Measurements from ENCODE around the gene COX7A2. TPM values are rescaled to one million over a fixed set of nuclear protein-coding genes. Genes with fewer than 3 reads are reported as not detected.

COX7A2 gene
- total RNA-seq, 1 experiment from 2014 or later: 451 TPM

GRCh38 chr6:75224303-75224926 lies 19.2 kb downstream of the COX7A2 start:
- H3K4me3 ChIP-seq (ENCODE audit: low read depth, low read length, poor library complexity, severe bottlenecking): no peak overlapping the region
- DNase-seq (ENCODE audit: low spot score): no peak
- TF ChIP-seq EZH2 (IDR thresholded peaks at IDR 0.05; ENCODE audit: borderline replicate concordance, low read depth, low read length, poor library complexity, severe bottlenecking) (no peak), CTCF (conservative IDR thresholded peaks at IDR 0.05; ENCODE audit: low read depth, low read length) (no peak)
- POLR2A ChIA-PET (ENCODE audit: low non-redundant PET): no interaction called here
- H3K9me3 ChIP-seq (ENCODE audit: low read depth, low read length, poor library complexity, severe bottlenecking): no peaks in the 10 kb centered on the region
- CTCF ChIA-PET: no interaction called here
- no peak overlapping the region for H3K27ac ChIP-seq (ENCODE audit: low read depth, low read length, poor library complexity, severe bottlenecking)
- BruUV-seq (replicated peaks): no TSS peak
- H3K27me3 ChIP-seq (replicated peaks; ENCODE audit: insufficient read depth, low read depth, low read length, poor library complexity): no peaks in the 10 kb centered on the region
- H3K36me3 ChIP-seq (ENCODE audit: insufficient read depth, low read length, poor library complexity, severe bottlenecking): no peaks in the 10 kb centered on the region
- intact Hi-C loops (cut with micrococcal nuclease; ENCODE audit: unreplicated experiment): no loop called here
- no peaks in the 10 kb centered on the region for H3K4me1 ChIP-seq (ENCODE audit: insufficient read depth, low read length, poor library complexity, severe bottlenecking)

DNA sequence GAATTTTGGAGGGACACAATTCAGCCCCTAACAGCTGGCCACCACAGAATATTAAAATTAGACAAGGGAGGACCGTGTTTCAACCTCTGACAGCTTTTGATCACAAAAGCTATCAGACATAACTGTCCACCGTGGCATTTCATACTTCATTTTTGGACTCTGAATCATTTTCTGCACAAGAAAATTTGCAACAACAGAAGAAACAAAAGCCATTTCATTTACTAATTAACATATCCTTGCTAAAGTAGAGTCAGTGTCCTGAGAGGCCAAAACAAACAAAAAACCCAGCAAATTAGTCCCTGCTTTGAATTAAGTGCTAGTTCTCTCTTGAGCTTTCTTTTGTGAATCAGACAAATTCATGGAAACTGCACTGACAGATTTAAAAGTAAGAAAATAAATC lies 20.2 kb downstream of the COX7A2 start:
- intact Hi-C loops (cut with micrococcal nuclease; ENCODE audit: unreplicated experiment): no loop called here
- no peak for TF ChIP-seq EZH2 (IDR thresholded peaks at IDR 0.05; ENCODE audit: borderline replicate concordance, low read depth, low read length, poor library complexity, severe bottlenecking)
- CTCF ChIA-PET: no interaction called here

DNA sequence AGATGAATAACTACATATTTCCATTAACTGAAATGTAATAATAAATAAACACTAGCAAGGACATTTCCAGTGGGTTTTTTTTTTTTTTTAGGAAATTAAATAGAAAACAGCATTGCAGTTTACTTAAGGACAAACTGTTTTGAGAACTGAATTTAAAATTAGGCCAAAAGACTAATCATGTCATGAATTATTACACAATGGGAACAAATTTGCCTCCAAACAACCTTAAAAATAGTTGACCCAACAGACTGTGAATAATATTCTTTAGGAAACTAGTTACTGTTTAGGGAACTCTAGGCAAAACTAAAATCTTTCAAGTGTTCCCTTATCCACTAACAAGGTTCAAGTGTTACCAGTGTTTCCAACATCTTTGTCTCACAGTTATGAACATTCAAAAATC lies 21.3 kb downstream of the COX7A2 start:
- Histone ChIP-seq H3K4me3 (ENCODE audit: low read depth, low read length, poor library complexity, severe bottlenecking) (no peak overlapping the region), H3K27ac (ENCODE audit: low read depth, low read length, poor library complexity, severe bottlenecking) (no peak overlapping the region), H3K9me3 (ENCODE audit: low read depth, low read length, poor library complexity, severe bottlenecking) (no peaks in the 10 kb centered on the region), H3K4me1 (ENCODE audit: insufficient read depth, low read length, poor library complexity, severe bottlenecking) (no peaks in the 10 kb centered on the region), H3K27me3 (replicated peaks; ENCODE audit: insufficient read depth, low read depth, low read length, poor library complexity) (no peaks in the 10 kb centered on the region), H3K36me3 (ENCODE audit: insufficient read depth, low read length, poor library complexity, severe bottlenecking) (no peaks in the 10 kb centered on the region)
- POLR2A ChIA-PET (ENCODE audit: low non-redundant PET): no interaction called here
- no peak for DNase-seq (ENCODE audit: low spot score)
- CTCF ChIA-PET: no interaction called here
- no TSS peak for BruUV-seq (replicated peaks)
- no peak for TF ChIP-seq CTCF (conservative IDR thresholded peaks at IDR 0.05; ENCODE audit: low read depth, low read length)
- TF ChIP-seq EZH2 (IDR thresholded peaks at IDR 0.05; ENCODE audit: borderline replicate concordance, low read depth, low read length, poor library complexity, severe bottlenecking): no peak
- intact Hi-C loops (cut with micrococcal nuclease; ENCODE audit: unreplicated experiment): no loop called here

More for the DNA sequence above, 20.2 kb downstream of the COX7A2 start:
- H3K9me3 ChIP-seq (ENCODE audit: low read depth, low read length, poor library complexity, severe bottlenecking): no peaks in the 10 kb centered on the region
- no peak overlapping the region for H3K4me3 ChIP-seq (ENCODE audit: low read depth, low read length, poor library complexity, severe bottlenecking)
- no peaks in the 10 kb centered on the region for H3K4me1 ChIP-seq (ENCODE audit: insufficient read depth, low read length, poor library complexity, severe bottlenecking)
- no peak for DNase-seq (ENCODE audit: low spot score)
- no peak overlapping the region for H3K27ac ChIP-seq (ENCODE audit: low read depth, low read length, poor library complexity, severe bottlenecking)
- POLR2A ChIA-PET (ENCODE audit: low non-redundant PET): no interaction called here
- no peaks in the 10 kb centered on the region for H3K36me3 ChIP-seq (ENCODE audit: insufficient read depth, low read length, poor library complexity, severe bottlenecking)
- BruUV-seq (replicated peaks): no TSS peak
- H3K27me3 ChIP-seq (replicated peaks; ENCODE audit: insufficient read depth, low read depth, low read length, poor library complexity): no peaks in the 10 kb centered on the region

DNA sequence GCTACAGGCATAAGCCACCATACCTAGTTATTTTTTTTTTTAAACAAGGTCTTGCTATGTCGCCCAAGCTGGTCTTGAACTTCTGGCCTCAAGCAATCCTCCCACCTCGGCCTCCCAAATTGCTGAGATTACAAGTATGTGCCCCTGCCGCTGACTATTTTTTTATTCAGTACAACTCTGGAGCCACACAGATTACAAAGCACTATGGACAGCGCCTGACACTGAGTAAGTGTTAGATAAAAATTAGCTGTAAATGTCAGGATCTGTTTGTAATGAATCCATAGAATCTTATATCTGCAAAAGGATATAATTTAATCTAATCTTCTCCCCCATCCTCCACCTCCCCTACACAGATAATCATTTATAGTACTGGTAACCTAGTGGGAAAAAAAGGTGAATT lies 22.5 kb downstream of the COX7A2 start:
- Histone ChIP-seq H3K4me1 (ENCODE audit: insufficient read depth, low read length, poor library complexity, severe bottlenecking) (peaks cover 8% of the 10 kb centered on the region), H3K27ac (ENCODE audit: low read depth, low read length, poor library complexity, severe bottlenecking) (no peak overlapping the region), H3K36me3 (ENCODE audit: insufficient read depth, low read length, poor library complexity, severe bottlenecking) (no peaks in the 10 kb centered on the region), H3K27me3 (replicated peaks; ENCODE audit: insufficient read depth, low read depth, low read length, poor library complexity) (no peaks in the 10 kb centered on the region), H3K9me3 (ENCODE audit: low read depth, low read length, poor library complexity, severe bottlenecking) (no peaks in the 10 kb centered on the region), H3K4me3 (ENCODE audit: low read depth, low read length, poor library complexity, severe bottlenecking) (no peak overlapping the region)
- ChIA-PET POLR2A (ENCODE audit: low non-redundant PET) (no interaction called here), CTCF (no interaction called here)
- no peak for TF ChIP-seq EZH2 (IDR thresholded peaks at IDR 0.05; ENCODE audit: borderline replicate concordance, low read depth, low read length, poor library complexity, severe bottlenecking)
- TF ChIP-seq CTCF (conservative IDR thresholded peaks at IDR 0.05; ENCODE audit: low read depth, low read length): no peak
- no TSS peak for BruUV-seq (replicated peaks)
- DNase-seq (ENCODE audit: low spot score): no peak
- intact Hi-C loops (cut with micrococcal nuclease; ENCODE audit: unreplicated experiment): no loop called here

All from A673 (cell line).